HT-29 (cell line): ENCODE results near the gene CLSTN3. TPM values are rescaled to one million over a fixed set of nuclear protein-coding genes. Genes with fewer than 3 reads are reported as not detected.
A peak's percentile ranks its signal among the peaks of the same experiment; 100 is the strongest.

Experiments
- DNase-seq: peaks from one replicate; pipeline ENCODE4 v3.0.0-alpha.2; 2015; ENCODE audit warnings: low spot score
- total RNA-seq: library from RNA; depleted of rRNA; stranded (reverse); fragments of >200 nt; shearing (Covaris generic); gene quantifications from 2 replicates; pipeline ENCODE4 v1.2.3, GENCODE V29; 2014

The CLSTN3 gene
- total RNA-seq, 1 experiment from 2014 or later = 15.3 TPM

GRCh38 chr12:7125632-7126227 lies 4.4 kb upstream of the CLSTN3 start:
- no peak for DNase-seq

- peak; percentile 8 for DNase-seq
Measured at GRCh38 chr12:7127916-7128626, 2.1 kb upstream of the CLSTN3 start.

GRCh38 chr12:7128681-7129286 lies 1.4 kb upstream of the CLSTN3 start, which contains the start of gene RBP5:
RBP5 (minus strand) TSS chr12:7128889; CDS start chr12:7128775, 114 bp downstream.
- peak; percentile 5 for DNase-seq

GRCh38 chr12:7129287-7129871 lies 792 bp upstream of the CLSTN3 start:
- peak; percentile 2 for DNase-seq

GRCh38 chr12:7130701-7131501 lies 730 bp downstream of the CLSTN3 start:
- peak; percentile 22 for DNase-seq

GRCh38 chr12:7131502-7131866 lies 1.3 kb downstream of the CLSTN3 start:
- no peak for DNase-seq

- DNase-seq = no peak
Measured at GRCh38 chr12:7134396-7135166, 4.4 kb downstream of the CLSTN3 start.

GRCh38 chr12:7136071-7136470 lies 5.9 kb downstream of the CLSTN3 start:
- no peak for DNase-seq

GRCh38 chr12:7136676-7137075 lies 6.5 kb downstream of the CLSTN3 start:
- DNase-seq = no peak

GRCh38 chr12:7137908-7138307 lies 7.7 kb downstream of the CLSTN3 start:
- no peak for DNase-seq

- no peak for DNase-seq
Measured at GRCh38 chr12:7139200-7139599, 9.0 kb downstream of the CLSTN3 start.

GRCh38 chr12:7141351-7142005 lies 11.3 kb downstream of the CLSTN3 start:
- no peak for DNase-seq

GRCh38 chr12:7142056-7142644 lies 12.0 kb downstream of the CLSTN3 start:
- peak; percentile 60 for DNase-seq

GRCh38 chr12:7142809-7143465 lies 12.8 kb downstream of the CLSTN3 start:
- DNase-seq = no peak

GRCh38 chr12:7143564-7143963 lies 13.4 kb downstream of the CLSTN3 start:
- DNase-seq = no peak

GRCh38 chr12:7144414-7145120 lies 14.4 kb downstream of the CLSTN3 start:
- peak; percentile 52 for DNase-seq

GRCh38 chr12:7145671-7146070 lies 15.5 kb downstream of the CLSTN3 start:
- no peak for DNase-seq

GRCh38 chr12:7146228-7146627 lies 16.1 kb downstream of the CLSTN3 start:
- DNase-seq = no peak

GRCh38 chr12:7146906-7147305 lies 16.7 kb downstream of the CLSTN3 start:
- no peak for DNase-seq
